Peyer's patch (tissue), 4 donors: ENCODE data around the gene ACTR1B.

ENCODE experiments used
- CTCF ChIP-seq, 6 experiments: fragments of 450-650 bp in 4 of 6; fragments of 200-600 bp in 2 of 6; sonication (generic) in 1 of 6; IDR thresholded peaks; one replicate each; pipeline ENCODE4 v1.5.1; 2017 to 2019; ENCODE audit warnings: antibody characterized with exemption in 6 of 6, mild to moderate bottlenecking in 3 of 6, moderate library complexity in 1 of 6
- POLR2A ChIP-seq, 2 donors: fragments of 450-650 bp; IDR thresholded peaks; one replicate each; pipeline ENCODE4 v1.5.1; 2017; ENCODE audit warnings: antibody characterized with exemption in 2 of 2, mild to moderate bottlenecking in 2 of 2, moderate library complexity in 2 of 2

- TF ChIP-seq CTCF (IDR thresholded peaks at IDR 0.05) (no peak), POLR2A (IDR thresholded peaks at IDR 0.05) (no peak)
Measured at GRCh38 chr2:97695744-97696143, 31.9 kb upstream of the ACTR1B start.
